Mesenchymal stem cell (in vitro differentiated cells and primary cell): ENCODE data around the gene DLGAP1.

Experiments used
- DNase-seq: peaks from one replicate; pipeline ENCODE4 v3.0.0-alpha.2; 2013
- H2AFZ ChIP-seq: one replicate; pipeline ENCODE4 v1.6.1; 2013; ENCODE audit warnings: low read depth, mild to moderate bottlenecking, control low read depth, inconsistent platforms, low read length, moderate library complexity
- H2AK5ac ChIP-seq: 2 replicates; pipeline ENCODE4 v1.6.1; 2013; ENCODE audit warnings: low read length, moderate library complexity, mild to moderate bottlenecking, inconsistent platforms; ENCODE audit not compliant: severe bottlenecking
- H2BK120ac ChIP-seq: one replicate; pipeline ENCODE4 v1.6.1; 2013; ENCODE audit warnings: low read depth, mild to moderate bottlenecking, inconsistent platforms, low read length, moderate library complexity
- H2BK12ac ChIP-seq, 2 experiments: one replicate each; pipeline ENCODE4 v1.6.1; 2013; ENCODE audit warnings: inconsistent platforms in 2 of 2, low read length in 2 of 2, mild to moderate bottlenecking in 2 of 2, moderate library complexity in 2 of 2, control low read depth in 1 of 2
- H2BK15ac ChIP-seq: one replicate; pipeline ENCODE4 v1.6.1; 2013; ENCODE audit warnings: mild to moderate bottlenecking, low read depth, inconsistent platforms; ENCODE audit not compliant: poor library complexity, severe bottlenecking
- H2BK5ac ChIP-seq: 2 replicates; pipeline ENCODE4 v1.6.1; 2013; ENCODE audit warnings: low read depth, mild to moderate bottlenecking, low read length, control low read depth, inconsistent platforms; ENCODE audit not compliant: poor library complexity, severe bottlenecking
- H3K14ac ChIP-seq, 2 experiments: one replicate each; pipeline ENCODE4 v1.6.1; 2013; ENCODE audit warnings: inconsistent platforms in 2 of 2, low read length in 2 of 2, control low read depth in 1 of 2, mild to moderate bottlenecking in 1 of 2, moderate library complexity in 1 of 2
- H3K18ac ChIP-seq, 2 experiments: one replicate each; pipeline ENCODE4 v1.6.1; 2013; ENCODE audit warnings: inconsistent platforms in 2 of 2, low read length in 2 of 2, control low read depth in 1 of 2, low read depth in 1 of 2, mild to moderate bottlenecking in 1 of 2
- H3K23ac ChIP-seq, 2 experiments: one replicate each; pipeline ENCODE4 v1.6.1; 2013; ENCODE audit warnings: inconsistent platforms in 2 of 2, low read length in 2 of 2, mild to moderate bottlenecking in 2 of 2, moderate library complexity in 2 of 2, control low read depth in 1 of 2
- H3K27ac ChIP-seq: 2 replicates; pipeline ENCODE4 v1.5.1; 2013; ENCODE audit warnings: mild to moderate bottlenecking, moderate library complexity, low read length, control low read depth, inconsistent platforms; ENCODE audit not compliant: poor library complexity, severe bottlenecking
- H3K27me3 ChIP-seq, 2 experiments: 2 replicates each; pipeline versions ENCODE4 v1.6.1 to v1.7.0; 2013; ENCODE audit warnings: low read length in 2 of 2, mild to moderate bottlenecking in 2 of 2, moderate library complexity in 2 of 2, control low read depth in 1 of 2, inconsistent platforms in 1 of 2; ENCODE audit not compliant: control insufficient read depth in 1 of 2, insufficient read depth in 1 of 2
- H3K36me3 ChIP-seq, 2 experiments: 2 replicates each; pipeline versions ENCODE4 v1.6.1 to v1.7.0; 2013; ENCODE audit warnings: low read length in 2 of 2, control low read depth in 1 of 2, inconsistent platforms in 1 of 2, low read depth in 1 of 2, mild to moderate bottlenecking in 1 of 2; ENCODE audit not compliant: insufficient read depth in 2 of 2, control insufficient read depth in 1 of 2
- H3K4ac ChIP-seq, 2 experiments: one replicate each; pipeline ENCODE4 v1.6.1; 2013; ENCODE audit warnings: inconsistent platforms in 2 of 2, low read length in 2 of 2, mild to moderate bottlenecking in 2 of 2, moderate library complexity in 2 of 2, control low read depth in 1 of 2, low read depth in 1 of 2
- H3K4me1 ChIP-seq: 2 replicates; pipeline ENCODE4 v1.6.1; 2013; ENCODE audit warnings: low read depth, low read length, control low read depth; ENCODE audit not compliant: control insufficient read depth, insufficient read depth
- H3K4me2 ChIP-seq: 2 replicates; pipeline ENCODE4 v1.6.1; 2013; ENCODE audit warnings: low read length, mild to moderate bottlenecking, inconsistent platforms; ENCODE audit not compliant: poor library complexity, severe bottlenecking
- H3K4me3 ChIP-seq, 2 experiments: 2 replicates each; pipeline versions ENCODE4 v1.5.1 to v1.7.0; 2013; ENCODE audit warnings: low read length in 2 of 2, mild to moderate bottlenecking in 2 of 2, control low read depth in 1 of 2, low read depth in 1 of 2; ENCODE audit not compliant: insufficient read depth in 1 of 2
- H3K79me1 ChIP-seq: replicated peaks from 2 replicates; pipeline ENCODE4 v1.6.1; 2013; ENCODE audit warnings: mild to moderate bottlenecking, control low read depth, low read length, inconsistent platforms; ENCODE audit not compliant: poor library complexity, severe bottlenecking
- H3K9ac ChIP-seq: 2 replicates; pipeline ENCODE4 v1.7.0; 2013; ENCODE audit warnings: mild to moderate bottlenecking, low read length, moderate library complexity
- H3K9me3 ChIP-seq: 2 replicates; pipeline ENCODE4 v1.7.0; 2013; ENCODE audit warnings: mild to moderate bottlenecking, low read length; ENCODE audit not compliant: control insufficient read depth
- H4K8ac ChIP-seq: one replicate; pipeline ENCODE4 v1.6.1; 2013; ENCODE audit warnings: inconsistent platforms, mild to moderate bottlenecking, low read length, moderate library complexity
- H4K91ac ChIP-seq: one replicate; pipeline ENCODE4 v1.6.1; 2013; ENCODE audit warnings: mild to moderate bottlenecking, low read length, inconsistent platforms
- WGBS: methylation state at CpG from one replicate; pipeline ENCODE4 v1.1.7; 2013; ENCODE audit warnings: mixed read lengths; 5-methylcytosine and 5-hydroxymethylcytosine counted together

DLGAP1 gene

DNA sequence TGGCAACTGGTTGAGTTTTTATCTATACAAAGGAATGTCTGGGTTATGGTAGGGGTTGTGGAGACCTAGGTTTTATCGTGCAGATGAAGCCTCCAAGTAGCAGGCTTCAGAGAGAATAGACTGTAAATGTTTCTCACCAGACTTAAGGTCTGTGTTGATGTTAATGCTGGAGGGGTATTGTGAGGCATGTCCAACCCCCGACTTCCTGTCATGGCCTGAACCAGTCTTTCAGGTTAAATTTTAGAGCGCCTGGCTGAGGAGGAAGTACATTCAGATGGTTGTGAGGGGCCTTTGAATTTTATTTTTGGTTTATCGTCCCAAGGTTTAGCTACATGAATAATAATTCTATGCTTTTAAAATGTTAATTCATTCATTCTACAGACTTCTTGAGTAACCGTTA lies 435.1 kb downstream of the DLGAP1 start:
- H3K36me3 ChIP-seq: no peaks in the 10 kb centered on the region
- no peak overlapping the region for H2BK15ac ChIP-seq
- DNase-seq: no peak
- H3K9me3 ChIP-seq: no peaks in the 10 kb centered on the region
- H3K14ac ChIP-seq: no peak overlapping the region
- no peak overlapping the region for H2BK120ac ChIP-seq
- no peak overlapping the region for H3K4me2 ChIP-seq
- no peak overlapping the region for H2BK5ac ChIP-seq
- H3K27me3 ChIP-seq: peaks cover 0 to 3% of the 10 kb centered on the region in 2 experiments
- no peak overlapping the region for H3K9ac ChIP-seq
- no peak overlapping the region for H3K23ac ChIP-seq
- H4K8ac ChIP-seq: no peak overlapping the region
- no peak overlapping the region for H4K91ac ChIP-seq
- H3K79me1 ChIP-seq: no peaks in the 10 kb centered on the region
- no peak overlapping the region for H3K18ac ChIP-seq
- no peak overlapping the region for H2BK12ac ChIP-seq
- H2AK5ac ChIP-seq: no peak overlapping the region
- no peak overlapping the region for H3K4me3 ChIP-seq
- H3K27ac ChIP-seq: no peak overlapping the region
- H3K4me1 ChIP-seq: no peaks in the 10 kb centered on the region
- no peak overlapping the region for H2AFZ ChIP-seq
- no peak overlapping the region for H3K4ac ChIP-seq
- 82% methylated on average over 2 of the region's 5 CpGs for WGBS

DNA sequence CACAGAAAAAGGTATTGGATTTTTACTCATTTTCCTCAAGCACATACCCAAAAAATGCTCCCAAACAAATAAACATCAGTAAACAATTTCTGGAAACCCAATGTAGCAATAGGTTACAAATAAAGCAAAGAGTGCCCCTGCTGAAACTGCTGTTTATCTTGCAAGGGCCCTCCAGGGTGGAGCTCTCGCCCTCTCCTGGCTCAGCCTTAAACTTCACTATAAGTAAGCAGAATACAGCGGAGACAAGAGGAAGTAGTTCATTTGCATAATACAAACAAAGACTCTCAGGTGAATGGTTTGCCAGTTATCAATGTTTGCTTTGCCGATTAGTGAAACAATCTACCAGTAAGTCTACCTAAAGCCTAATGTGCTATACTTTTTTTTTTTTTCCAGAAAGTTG lies 437.6 kb downstream of the DLGAP1 start:
- DNase-seq: peak; percentile 3
- WGBS: no CpG with 5 or more reads among the region's 3 CpGs
- no peaks in the 10 kb centered on the region for H3K79me1 ChIP-seq
- H2BK12ac ChIP-seq: no peak overlapping the region
- H2BK15ac ChIP-seq: no peak overlapping the region
- H3K4me2 ChIP-seq: no peak overlapping the region
- no peak overlapping the region for H3K4ac ChIP-seq
- no peak overlapping the region for H3K23ac ChIP-seq
- H3K27ac ChIP-seq: no peak overlapping the region
- H2BK120ac ChIP-seq: no peak overlapping the region
- no peaks in the 10 kb centered on the region for H3K4me1 ChIP-seq
- H3K27me3 ChIP-seq: peaks cover 0 to 3% of the 10 kb centered on the region in 2 experiments
- no peak overlapping the region for H2AK5ac ChIP-seq
- no peak overlapping the region for H3K14ac ChIP-seq
- H4K8ac ChIP-seq: no peak overlapping the region
- no peak overlapping the region for H3K4me3 ChIP-seq
- no peak overlapping the region for H4K91ac ChIP-seq
- H3K9me3 ChIP-seq: no peaks in the 10 kb centered on the region
- H2BK5ac ChIP-seq: no peak overlapping the region
- H3K18ac ChIP-seq: no peak overlapping the region
- no peak overlapping the region for H2AFZ ChIP-seq
- no peak overlapping the region for H3K9ac ChIP-seq
- no peaks in the 10 kb centered on the region for H3K36me3 ChIP-seq

DNA sequence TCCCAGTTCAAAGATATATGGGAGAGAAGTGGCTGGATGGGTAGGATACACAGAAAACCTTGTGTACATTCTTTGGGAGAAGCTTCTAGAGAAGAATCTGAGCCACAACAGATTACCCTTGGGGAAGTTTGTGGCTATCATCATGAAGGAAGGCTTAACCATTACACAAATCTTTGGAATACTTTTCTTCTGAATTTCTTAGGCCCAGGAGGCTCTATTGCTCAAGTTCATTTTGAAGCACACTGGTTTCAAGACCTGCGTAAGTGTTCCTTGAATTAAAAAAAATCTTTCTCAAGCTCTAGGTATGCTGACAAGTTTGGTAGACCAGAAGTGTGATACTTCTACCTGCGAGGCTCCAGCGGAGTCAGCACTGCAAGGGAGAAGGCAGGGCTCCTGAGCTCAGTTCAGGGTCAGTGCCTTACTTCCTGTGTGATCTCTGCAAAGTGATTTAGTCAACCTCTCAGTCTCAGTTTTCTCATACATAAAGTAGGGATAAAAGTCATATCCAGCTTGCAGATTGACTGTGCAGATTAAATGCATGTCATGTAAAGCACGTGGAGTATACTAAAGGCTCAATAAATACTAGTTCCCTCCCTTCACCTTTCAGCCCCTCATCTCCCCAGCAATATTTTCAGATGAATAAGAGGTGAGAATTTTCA lies 438.6 kb downstream of the DLGAP1 start:
- H3K27me3 ChIP-seq: peaks cover 0 to 8% of the 10 kb centered on the region in 2 experiments

DNA sequence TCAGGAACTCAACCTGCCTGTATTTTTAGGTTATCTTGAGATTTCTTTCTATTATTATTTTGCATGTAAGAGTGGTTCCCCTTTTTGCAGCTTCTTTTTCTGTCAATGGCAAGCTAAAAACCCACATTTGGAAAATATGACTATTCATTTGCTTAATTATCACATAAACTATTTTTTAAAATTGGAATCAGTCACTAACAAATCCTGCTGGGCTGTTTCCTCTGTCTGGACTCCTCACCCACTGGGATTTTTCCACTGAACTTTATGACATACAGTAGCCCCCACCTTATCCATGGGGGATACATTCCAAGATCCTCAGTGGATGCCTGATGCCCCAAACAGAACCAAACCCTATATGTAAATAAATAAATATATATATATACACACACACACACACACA lies 447.3 kb downstream of the DLGAP1 start:
- H3K9me3 ChIP-seq: no peaks in the 10 kb centered on the region
- H4K91ac ChIP-seq: no peak overlapping the region
- H3K9ac ChIP-seq: no peak overlapping the region
- no peak overlapping the region for H2BK120ac ChIP-seq
- H3K18ac ChIP-seq: no peak overlapping the region
- no peak overlapping the region for H2AFZ ChIP-seq
- H3K4me1 ChIP-seq: peaks cover 3% of the 10 kb centered on the region
- H2BK12ac ChIP-seq: no peak overlapping the region
- H2AK5ac ChIP-seq: no peak overlapping the region
- H2BK15ac ChIP-seq: no peak overlapping the region
- no peak overlapping the region for H3K4me3 ChIP-seq
- no peak overlapping the region for H3K23ac ChIP-seq
- no peaks in the 10 kb centered on the region for H3K36me3 ChIP-seq
- DNase-seq: no peak
- no peak overlapping the region for H3K27ac ChIP-seq
- H3K4me2 ChIP-seq: no peak overlapping the region
- H4K8ac ChIP-seq: no peak overlapping the region
- no peak overlapping the region for H3K14ac ChIP-seq
- peaks cover 0 to 4% of the 10 kb centered on the region in 2 experiments for H3K27me3 ChIP-seq
- H3K4ac ChIP-seq: no peak overlapping the region
- H2BK5ac ChIP-seq: no peak overlapping the region
- no peaks in the 10 kb centered on the region for H3K79me1 ChIP-seq

More for the DNA sequence above, 438.6 kb downstream of the DLGAP1 start:
- Histone ChIP-seq H3K9me3 (no peaks in the 10 kb centered on the region), H3K9ac (no peak overlapping the region), H3K36me3 (no peaks in the 10 kb centered on the region), H3K18ac (no peak overlapping the region), H2AFZ (no peak overlapping the region), H3K14ac (no peak overlapping the region), H2AK5ac (no peak overlapping the region), H2BK15ac (no peak overlapping the region), H2BK12ac (no peak overlapping the region), H3K4me1 (no peaks in the 10 kb centered on the region), H2BK5ac (no peak overlapping the region), H3K27ac (no peak overlapping the region), H3K4ac (no peak overlapping the region), H4K91ac (no peak overlapping the region), H3K4me2 (no peak overlapping the region), H3K79me1 (no peaks in the 10 kb centered on the region), H2BK120ac (no peak overlapping the region), H3K4me3 (no peak overlapping the region), H4K8ac (no peak overlapping the region), H3K23ac (no peak overlapping the region)
- DNase-seq: no peak
- 87% methylated on average over 3 of the region's 4 CpGs for WGBS
